Endothelial cell of umbilical vein (primary cell): Measurements from ENCODE around the gene ADPRH. TPM values are rescaled to one million over a fixed set of nuclear protein-coding genes. Genes with fewer than 3 reads are reported as not detected.
"Not testable (repeated sequence)": the region's sequence is repeated elsewhere in the genome, so short reads cannot be mapped to it uniquely, and the experiment has no call there.

Source experiments
- BruUV-seq: library from RNA; stranded (reverse); fragments of 400-500 nt; replicated peaks from 2 replicates; lab custom pipeline; 2021; lab: Mats Ljungman, UMichigan
- CTCF ChIA-PET: fragments of 300-600, 350-600 bp; sonication (Branson Sonifier 250); formaldehyde crosslinking; loops from one replicate; lab custom pipeline; 2021; ENCODE audit warnings: antibody characterized with exemption, inconsistent platforms; lab: Charles Lee
- POLR2A ChIA-PET: fragments of 300-600, 350-600 bp; sonication (Branson Sonifier 250); formaldehyde crosslinking; loops from one replicate; lab custom pipeline; 2021; ENCODE audit warnings: antibody characterized with exemption, inconsistent platforms; lab: Charles Lee
- DNase-seq: peaks from one replicate; pipeline ENCODE4 v3.0.0-alpha.2; 2011; ENCODE audit warnings: low read depth, low spot score
- FAIRE-seq: peaks from 2 replicates; lab custom pipeline; 2011; peaks lifted over from hg19 to GRCh38; lab: Jason Lieb, UNC
- H2AFZ ChIP-seq: 2 replicates; pipeline ENCODE4 v1.6.0; 2012; ENCODE audit warnings: low read depth, low read length, control low read depth, inconsistent platforms
- H3K27ac ChIP-seq: 2 replicates; pipeline ENCODE4 v1.5.1; 2011; ENCODE audit warnings: low read depth, mild to moderate bottlenecking, control low read depth, low read length, moderate library complexity; ENCODE audit not compliant: insufficient read depth
- H3K27me3 ChIP-seq, 2 experiments: 2 replicates each; pipeline versions ENCODE4 v1.6.0 to v1.6.1; 2011; ENCODE audit warnings: low read length in 2 of 2, mixed read lengths in 1 of 2; ENCODE audit not compliant: control insufficient read depth in 2 of 2, insufficient read depth in 2 of 2
- H3K36me3 ChIP-seq, 2 experiments: 2 replicates in 1 of 2; 3 replicates in 1 of 2; pipeline ENCODE4 v1.5.1; 2011; ENCODE audit warnings: low read length in 2 of 2, mild to moderate bottlenecking in 1 of 2, moderate library complexity in 1 of 2; ENCODE audit not compliant: control insufficient read depth in 2 of 2, insufficient read depth in 2 of 2; ENCODE audit errors: extremely low read depth in 1 of 2
- H3K4me1 ChIP-seq: 3 replicates; pipeline ENCODE4 v1.5.1; 2011; ENCODE audit warnings: mild to moderate bottlenecking, low read length; ENCODE audit not compliant: control insufficient read depth, insufficient read depth; ENCODE audit errors: extremely low read depth
- H3K4me2 ChIP-seq: 2 replicates; pipeline ENCODE4 v1.6.1; 2011; ENCODE audit warnings: low read length, control low read depth, mixed read lengths; ENCODE audit not compliant: insufficient read depth
- H3K4me3 ChIP-seq, 3 experiments: fragments of 200-600 bp in 1 of 3; sonication (generic), shearing (Covaris generic) in 1 of 3; replicated peaks in 1 of 3; 2 replicates each; pipeline ENCODE4 v1.5.1; 2011 to 2016; ENCODE audit warnings: control low read depth in 3 of 3, low read length in 3 of 3, mild to moderate bottlenecking in 2 of 3, inconsistent platforms in 1 of 3, low read depth in 1 of 3, moderate library complexity in 1 of 3; ENCODE audit not compliant: insufficient read depth in 1 of 3
- H3K79me2 ChIP-seq: 2 replicates; pipeline ENCODE4 v1.6.0; 2012; ENCODE audit warnings: low read length, inconsistent platforms; ENCODE audit not compliant: control insufficient read depth, insufficient read depth
- H3K9ac ChIP-seq: replicated peaks from 2 replicates; pipeline ENCODE3; 2011; ENCODE audit warnings: low read length, control low read depth; ENCODE audit not compliant: insufficient read depth; ENCODE audit errors: extremely low read depth
- H3K9me1 ChIP-seq: replicated peaks from 3 replicates; pipeline ENCODE4 v1.6.0; 2011; ENCODE audit warnings: mild to moderate bottlenecking, low read length; ENCODE audit not compliant: control insufficient read depth, insufficient read depth; ENCODE audit errors: extremely low read depth
- H3K9me3 ChIP-seq: replicated peaks from 2 replicates; pipeline ENCODE4 v1.5.1; 2012; ENCODE audit warnings: low read length, inconsistent platforms; ENCODE audit not compliant: control insufficient read depth, insufficient read depth
- H4K20me1 ChIP-seq: replicated peaks from 2 replicates; pipeline ENCODE3; 2011; ENCODE audit warnings: mild to moderate bottlenecking, low read length; ENCODE audit not compliant: control insufficient read depth, insufficient read depth; ENCODE audit errors: extremely low read depth
- EZH2 ChIP-seq: IDR thresholded peaks from 2 replicates; pipeline ENCODE4 v1.6.1; 2012; ENCODE audit warnings: borderline replicate concordance, low read depth, mild to moderate bottlenecking, moderate library complexity, low read length, inconsistent platforms; ENCODE audit not compliant: severe bottlenecking
- FOS ChIP-seq: IDR thresholded peaks from 2 replicates; pipeline ENCODE4 v1.6.1; 2011; ENCODE audit warnings: mild to moderate bottlenecking, low read length, moderate library complexity, borderline replicate concordance; ENCODE audit not compliant: insufficient read depth
- GATA2 ChIP-seq: IDR thresholded peaks from 2 replicates; pipeline ENCODE4 v1.7.0; 2011; ENCODE audit warnings: low read depth, mild to moderate bottlenecking, moderate library complexity, mixed read lengths, low read length; ENCODE audit not compliant: insufficient read length, insufficient read depth
- MYC ChIP-seq: IDR thresholded peaks from one replicate; pipeline ENCODE4 v1.6.1; 2011; ENCODE audit warnings: mild to moderate bottlenecking, low read depth, low read length
- POLR2A ChIP-seq: IDR thresholded peaks from 2 replicates; pipeline ENCODE4 v1.6.1; 2012; ENCODE audit warnings: low read depth, mild to moderate bottlenecking, control low read depth, low read length
- POLR2AphosphoS5 ChIP-seq: IDR thresholded peaks from 2 replicates; pipeline ENCODE4 v1.6.1; 2012; ENCODE audit warnings: low read depth, mild to moderate bottlenecking, control low read depth, low read length, moderate library complexity; ENCODE audit not compliant: insufficient read depth
- dilution Hi-C: fragments of 300-500 bp; cut with MboI; formaldehyde crosslinking; loops from one replicate; pipeline ENCODE4 v1.15.0; 2019; ENCODE audit warnings: low sequenced_read_pairs; ENCODE audit not compliant: extremely low pct_ligation_motif_present
- intact Hi-C: fragments of 100-400 bp; cut with micrococcal nuclease; formaldehyde crosslinking; loops from one replicate; pipeline ENCODE4 v1.10.0; 2022
- polyA plus RNA-seq, 4 experiments: library from polyadenylated mRNA; depleted of rRNA in 3 of 4; stranded (reverse) in 3 of 4; unstranded in 1 of 4; fragments of >200 nt; gene quantifications; 2 replicates each; pipeline versions ENCODE4 v1.2.1 to v1.2.3, GENCODE V29; 2011 to 2012; ENCODE audit warnings: missing spikeins in 1 of 4
- total RNA-seq: library from RNA; stranded (reverse); gene quantifications from 2 replicates; pipeline ENCODE4 v1.2.3, GENCODE V29; 2021
- TF ChIP-seq, protein P1 (sequence below): IDR thresholded peaks from 2 replicates; pipeline ENCODE4 v1.6.1; 2011; ENCODE audit not compliant: insufficient read depth, insufficient read length
- TF ChIP-seq, protein P2 (sequence below), 2 donors: IDR thresholded peaks; 1 replicate in 1 of 2; 2 replicates in 1 of 2; pipeline ENCODE4 v1.5.1; 2011; ENCODE audit warnings: low read length in 2 of 2, mild to moderate bottlenecking in 2 of 2, moderate library complexity in 2 of 2, control low read depth in 1 of 2, inconsistent platforms in 1 of 2, low read depth in 1 of 2; ENCODE audit not compliant: insufficient read depth in 1 of 2; ENCODE audit errors: extremely low read depth in 1 of 2

ADPRH gene
- total and polyA plus RNA-seq, 2 donors (not counting 3 experiments of a cell fraction or from before 2014, with no cell fraction given): 3.5 to 8.0 TPM

DNA sequence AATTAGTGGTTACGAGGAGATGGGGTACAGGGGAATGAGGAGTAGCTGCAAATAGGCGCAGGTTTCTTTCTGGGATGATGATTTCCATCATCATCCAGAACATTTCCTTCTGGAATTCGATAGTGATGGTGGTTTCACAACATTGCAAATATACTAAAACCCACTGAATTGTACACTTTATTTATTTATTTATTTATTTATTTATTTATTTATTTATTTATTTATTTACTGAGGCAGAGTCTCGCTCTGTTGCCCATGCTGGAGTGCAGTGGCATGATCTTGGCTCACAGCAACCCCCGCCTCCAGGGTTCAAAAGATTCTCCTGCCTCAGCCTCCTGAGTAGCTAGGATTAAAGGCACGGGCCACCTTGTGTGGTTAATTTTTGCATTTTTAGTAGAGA, 26.4 kb upstream of the ADPRH start:
- H3K4me3 ChIP-seq, H3K9me3 ChIP-seq, H3K27ac ChIP-seq, dilution Hi-C loops, DNase-seq, FAIRE-seq, BruUV-seq, H3K4me1 ChIP-seq, H3K36me3 ChIP-seq, POLR2A ChIA-PET, H4K20me1 ChIP-seq, H3K9me1 ChIP-seq, H3K79me2 ChIP-seq, H3K9ac ChIP-seq, H2AFZ ChIP-seq, H3K4me2 ChIP-seq: not testable (repeated sequence)
- peaks cover 0 to 13% of the 10 kb centered on the region in 2 experiments for H3K27me3 ChIP-seq
- CTCF ChIA-PET: interaction anchor here (1.7 kb wide), 1 partner anchor 128 kb away, joined by 5 read pairs; no protein-coding TSS in a partner anchor
- intact Hi-C loops: loop anchor here (10.0 kb wide), 1 partner anchor 278 kb away; no protein-coding TSS in a partner anchor

DNA sequence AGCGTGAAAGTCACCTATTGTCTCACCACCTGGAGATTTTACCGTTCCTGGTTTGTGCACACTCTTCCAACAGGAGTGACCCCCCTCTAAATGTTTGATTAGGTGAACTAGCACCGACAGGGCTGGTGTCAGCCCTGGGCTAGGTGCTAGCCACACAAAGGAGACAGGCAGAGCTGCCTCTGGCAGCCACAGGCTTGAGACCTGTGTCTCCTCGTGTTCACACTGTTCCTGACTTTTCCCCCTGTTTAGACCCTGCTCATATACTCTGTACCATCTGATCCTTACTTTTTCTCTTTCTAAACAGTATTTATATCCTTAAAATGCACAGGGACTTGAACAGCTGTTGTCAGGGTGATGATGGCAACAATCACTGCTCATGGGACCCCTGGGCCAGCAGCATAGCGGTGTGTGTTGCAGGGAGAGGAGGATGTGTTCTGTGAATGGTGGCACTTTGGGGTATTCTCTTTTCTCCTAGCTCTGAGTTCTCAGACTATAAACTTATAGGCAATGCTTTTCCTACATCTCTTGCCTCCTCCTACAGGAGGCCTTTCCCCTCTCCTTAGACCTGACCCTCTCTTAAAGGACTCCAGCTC, 25.4 kb upstream of the ADPRH start:
- DNase-seq (no peak), FAIRE-seq (no peak)
- Histone ChIP-seq H3K4me2 (no peak overlapping the region), H3K4me1 (no peaks in the 10 kb centered on the region), H3K27me3 (peaks cover 0 to 13% of the 10 kb centered on the region in 2 experiments), H4K20me1 (no peaks in the 10 kb centered on the region), H3K4me3 (no peak overlapping the region), H3K27ac (no peak overlapping the region), H3K9me3 (no peaks in the 10 kb centered on the region), H3K36me3 (no peaks in the 10 kb centered on the region), H3K9ac (no peak overlapping the region), H2AFZ (no peak overlapping the region), H3K79me2 (no peaks in the 10 kb centered on the region), H3K9me1 (no peaks in the 10 kb centered on the region)
- BruUV-seq: no TSS peak
- ChIA-PET CTCF (no interaction called here), POLR2A (no interaction called here)
- dilution Hi-C loops (no loop called here), intact Hi-C loops (loop anchor here (10.0 kb wide), 1 partner anchor 279 kb away; no protein-coding TSS in a partner anchor)
- TF ChIP-seq EZH2 (no peak), MYC (no peak), GATA2 (no peak), FOS (no peak), POLR2AphosphoS5 (no peak), POLR2A (no peak)
- TF ChIP-seq, protein P1, sequence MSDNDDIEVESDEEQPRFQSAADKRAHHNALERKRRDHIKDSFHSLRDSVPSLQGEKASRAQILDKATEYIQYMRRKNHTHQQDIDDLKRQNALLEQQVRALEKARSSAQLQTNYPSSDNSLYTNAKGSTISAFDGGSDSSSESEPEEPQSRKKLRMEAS: no peak
- TF ChIP-seq, protein P2, sequence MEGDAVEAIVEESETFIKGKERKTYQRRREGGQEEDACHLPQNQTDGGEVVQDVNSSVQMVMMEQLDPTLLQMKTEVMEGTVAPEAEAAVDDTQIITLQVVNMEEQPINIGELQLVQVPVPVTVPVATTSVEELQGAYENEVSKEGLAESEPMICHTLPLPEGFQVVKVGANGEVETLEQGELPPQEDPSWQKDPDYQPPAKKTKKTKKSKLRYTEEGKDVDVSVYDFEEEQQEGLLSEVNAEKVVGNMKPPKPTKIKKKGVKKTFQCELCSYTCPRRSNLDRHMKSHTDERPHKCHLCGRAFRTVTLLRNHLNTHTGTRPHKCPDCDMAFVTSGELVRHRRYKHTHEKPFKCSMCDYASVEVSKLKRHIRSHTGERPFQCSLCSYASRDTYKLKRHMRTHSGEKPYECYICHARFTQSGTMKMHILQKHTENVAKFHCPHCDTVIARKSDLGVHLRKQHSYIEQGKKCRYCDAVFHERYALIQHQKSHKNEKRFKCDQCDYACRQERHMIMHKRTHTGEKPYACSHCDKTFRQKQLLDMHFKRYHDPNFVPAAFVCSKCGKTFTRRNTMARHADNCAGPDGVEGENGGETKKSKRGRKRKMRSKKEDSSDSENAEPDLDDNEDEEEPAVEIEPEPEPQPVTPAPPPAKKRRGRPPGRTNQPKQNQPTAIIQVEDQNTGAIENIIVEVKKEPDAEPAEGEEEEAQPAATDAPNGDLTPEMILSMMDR (IDR thresholded peaks at IDR 0.05; ENCODE audit: extremely low read depth in 1 of 2, insufficient read depth in 1 of 2, low read depth in 1 of 2, low read length in 2 of 2): no peak
